Measurements from ENCODE around the gene CIAO3. TPM values are rescaled to one million over a fixed set of nuclear protein-coding genes. Genes with fewer than 3 reads are reported as not detected.
A peak's percentile ranks its signal among the peaks of the same experiment; 100 is the strongest.

Gene CIAO3
- total RNA-seq, 1 donor from 2014 or later: 34.5 TPM

DNA sequence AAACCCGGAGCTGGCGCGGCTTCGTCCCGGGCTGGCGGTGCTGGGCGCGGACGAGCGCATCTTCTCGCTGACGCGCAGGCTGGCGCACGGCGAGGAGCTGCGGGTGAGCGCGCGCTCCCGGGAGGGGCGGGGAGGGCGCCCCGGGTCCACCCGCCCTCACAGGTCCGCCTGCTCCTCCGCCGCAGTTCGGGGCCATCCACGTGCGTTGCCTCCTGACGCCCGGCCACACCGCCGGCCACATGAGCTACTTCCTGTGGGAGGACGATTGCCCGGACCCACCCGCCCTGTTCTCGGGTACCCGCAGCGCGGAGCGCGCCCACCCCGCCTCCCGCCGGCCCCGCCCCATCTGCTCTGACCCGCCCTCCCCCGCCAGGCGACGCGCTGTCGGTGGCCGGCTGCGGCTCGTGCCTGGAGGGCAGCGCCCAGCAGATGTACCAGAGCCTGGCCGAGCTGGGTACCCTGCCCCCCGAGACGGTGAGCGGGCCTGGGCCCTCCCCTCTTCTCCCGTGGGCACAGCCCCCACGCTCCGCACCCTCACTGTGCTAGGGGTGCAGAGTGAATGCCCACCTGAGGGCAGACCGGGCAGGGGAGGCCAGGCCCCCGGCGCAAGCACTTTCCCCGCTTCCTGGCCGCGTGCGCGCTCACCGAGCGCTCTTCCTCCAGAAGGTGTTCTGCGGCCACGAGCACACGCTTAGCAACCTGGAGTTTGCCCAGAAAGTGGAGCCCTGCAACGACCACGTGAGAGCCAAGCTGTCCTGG, 12.5 kb downstream of the CIAO3 start:
- DNase-seq (ENCODE audit: low read depth): no peak
- Histone ChIP-seq H3K36me3 (ENCODE audit: control insufficient read depth, insufficient read depth, low read length) (peaks cover under 1% of the 10 kb centered on the region), H3K4me3 (ENCODE audit: low read depth, low read length) (peak overlapping the region; percentile 65), H3K27me3 (ENCODE audit: control insufficient read depth, insufficient read depth, low read length) (no peaks in the 10 kb centered on the region)
- TF ChIP-seq, protein P1, sequence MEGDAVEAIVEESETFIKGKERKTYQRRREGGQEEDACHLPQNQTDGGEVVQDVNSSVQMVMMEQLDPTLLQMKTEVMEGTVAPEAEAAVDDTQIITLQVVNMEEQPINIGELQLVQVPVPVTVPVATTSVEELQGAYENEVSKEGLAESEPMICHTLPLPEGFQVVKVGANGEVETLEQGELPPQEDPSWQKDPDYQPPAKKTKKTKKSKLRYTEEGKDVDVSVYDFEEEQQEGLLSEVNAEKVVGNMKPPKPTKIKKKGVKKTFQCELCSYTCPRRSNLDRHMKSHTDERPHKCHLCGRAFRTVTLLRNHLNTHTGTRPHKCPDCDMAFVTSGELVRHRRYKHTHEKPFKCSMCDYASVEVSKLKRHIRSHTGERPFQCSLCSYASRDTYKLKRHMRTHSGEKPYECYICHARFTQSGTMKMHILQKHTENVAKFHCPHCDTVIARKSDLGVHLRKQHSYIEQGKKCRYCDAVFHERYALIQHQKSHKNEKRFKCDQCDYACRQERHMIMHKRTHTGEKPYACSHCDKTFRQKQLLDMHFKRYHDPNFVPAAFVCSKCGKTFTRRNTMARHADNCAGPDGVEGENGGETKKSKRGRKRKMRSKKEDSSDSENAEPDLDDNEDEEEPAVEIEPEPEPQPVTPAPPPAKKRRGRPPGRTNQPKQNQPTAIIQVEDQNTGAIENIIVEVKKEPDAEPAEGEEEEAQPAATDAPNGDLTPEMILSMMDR (IDR thresholded peaks at IDR 0.05; ENCODE audit: insufficient read depth, low read length, poor library complexity, severe bottlenecking): no peak

DNA sequence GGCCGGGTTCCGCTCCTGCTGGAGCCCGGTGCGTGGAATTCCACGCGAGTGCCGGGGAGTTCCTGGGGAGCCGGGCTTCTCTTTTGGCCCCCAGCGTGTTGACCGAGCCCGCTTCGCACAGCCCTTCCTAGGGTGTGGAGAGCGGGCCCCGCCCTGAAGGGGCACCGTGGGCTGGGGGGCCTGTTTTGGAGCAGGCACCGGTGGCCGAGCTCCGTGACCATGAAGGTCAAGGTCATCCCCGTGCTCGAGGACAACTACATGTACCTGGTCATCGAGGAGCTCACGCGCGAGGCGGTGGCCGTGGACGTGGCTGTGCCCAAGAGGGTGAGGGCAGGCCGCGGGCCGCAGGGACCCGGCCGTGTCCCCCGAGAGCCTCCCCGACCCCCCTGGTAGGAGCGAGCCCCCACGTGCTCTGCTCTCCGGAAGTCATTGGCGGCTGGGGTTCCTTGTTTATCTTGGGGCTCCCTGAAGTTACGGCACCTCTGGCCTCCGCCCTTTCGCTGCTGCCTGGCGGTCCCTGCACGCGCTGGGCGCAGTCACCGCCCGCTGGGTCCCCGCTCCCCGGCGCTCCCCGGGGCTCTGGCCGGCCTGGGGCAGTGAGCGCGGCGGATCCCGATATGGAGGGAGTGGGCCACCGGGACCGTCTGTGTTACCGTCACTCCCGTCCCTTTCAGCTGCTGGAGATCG, 13.4 kb downstream of the CIAO3 start:
- no peaks in the 10 kb centered on the region for H3K27me3 ChIP-seq (ENCODE audit: control insufficient read depth, insufficient read depth, low read length)
- TF ChIP-seq, protein P1 (IDR thresholded peaks at IDR 0.05; ENCODE audit: insufficient read depth, low read length, poor library complexity, severe bottlenecking): no peak
- peak overlapping the region; percentile 65 for H3K4me3 ChIP-seq (ENCODE audit: low read depth, low read length)
- no peaks in the 10 kb centered on the region for H3K36me3 ChIP-seq (ENCODE audit: control insufficient read depth, insufficient read depth, low read length)
- no peak for DNase-seq (ENCODE audit: low read depth)

DNA sequence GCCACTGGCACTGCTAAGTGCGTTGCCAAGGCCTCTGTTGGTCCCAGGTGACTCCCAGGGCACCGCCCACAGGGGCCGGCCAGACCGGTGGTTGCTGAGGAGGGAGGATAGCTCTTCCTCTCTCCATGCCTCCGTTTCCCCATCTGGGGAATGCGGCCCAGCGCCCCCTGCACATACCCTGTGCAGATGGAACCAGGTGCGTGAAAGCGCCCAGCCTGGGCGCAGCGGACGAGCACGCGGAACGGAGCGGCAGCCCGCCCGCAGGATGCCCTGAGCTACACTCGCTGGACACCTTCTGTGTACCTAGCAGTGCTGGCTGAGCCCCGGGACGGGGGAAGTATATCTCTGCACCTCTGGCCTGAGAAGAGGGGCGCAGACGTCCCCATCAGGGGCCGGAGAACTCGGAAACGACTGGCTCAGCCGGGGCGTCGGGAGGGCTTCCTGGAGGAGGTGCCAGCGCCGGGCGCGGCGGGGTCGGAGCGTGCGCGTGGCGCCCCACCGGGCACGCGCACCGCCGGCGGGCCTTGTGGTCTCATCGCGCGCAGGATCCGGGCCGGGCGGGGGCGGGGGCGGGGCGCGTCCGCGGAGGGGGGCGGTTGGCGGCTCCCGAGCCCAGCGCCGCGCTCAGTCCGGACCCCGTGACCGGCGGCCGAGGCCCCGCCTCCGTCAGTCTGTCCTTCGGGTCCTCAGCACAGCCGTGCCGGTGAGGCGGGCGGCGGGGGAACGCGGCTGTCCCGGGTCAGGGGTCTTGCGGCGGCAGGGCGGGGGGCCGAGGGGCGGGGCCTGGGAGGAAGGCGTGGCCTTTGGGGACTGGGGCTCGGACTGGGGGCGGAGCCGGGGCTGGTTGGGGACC, 14.1 kb downstream of the CIAO3 start, which contains the start of the genes CCDC78 and HAGHL:
Gene CCDC78, minus strand, starts transcription at position 6 of the 853 bp plus-strand sequence. CDS start 76 bp downstream, outside the sequence.
Gene HAGHL, plus strand, starts transcription at position 669 of the 853 bp plus-strand sequence. CDS start 404 bp downstream, outside the sequence.
- DNase-seq (ENCODE audit: low read depth): no peak
- H3K4me3 ChIP-seq (ENCODE audit: low read depth, low read length): peak within 1 kb of the TSS; percentile 65

DNA sequence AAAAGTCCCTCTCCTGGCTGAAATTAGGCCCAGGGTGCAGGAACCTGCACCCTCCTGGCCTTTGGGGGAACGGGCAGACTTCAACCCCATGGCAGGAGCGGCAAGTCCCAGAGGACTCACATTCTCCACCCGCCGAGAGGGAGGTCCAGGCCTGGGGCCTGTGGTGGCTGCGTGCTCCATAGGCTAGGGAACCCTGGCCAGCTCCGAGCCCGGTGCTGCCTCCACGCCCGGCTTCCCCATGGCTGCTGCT, 14.7 kb downstream of the CIAO3 start:
- Histone ChIP-seq H3K36me3 (ENCODE audit: control insufficient read depth, insufficient read depth, low read length) (no peaks in the 10 kb centered on the region), H3K4me3 (ENCODE audit: low read depth, low read length) (no peak overlapping the region), H3K27me3 (ENCODE audit: control insufficient read depth, insufficient read depth, low read length) (no peaks in the 10 kb centered on the region)
- TF ChIP-seq, protein P1 (IDR thresholded peaks at IDR 0.05; ENCODE audit: insufficient read depth, low read length, poor library complexity, severe bottlenecking): no peak
- DNase-seq (ENCODE audit: low read depth): no peak

More for the DNA sequence above, 14.1 kb downstream of the CIAO3 start, which contains the start of the genes CCDC78 and HAGHL:
- Histone ChIP-seq H3K36me3 (ENCODE audit: control insufficient read depth, insufficient read depth, low read length) (no peaks in the 10 kb centered on the region), H3K27me3 (ENCODE audit: control insufficient read depth, insufficient read depth, low read length) (no peaks in the 10 kb centered on the region)
- TF ChIP-seq, protein P1 (IDR thresholded peaks at IDR 0.05; ENCODE audit: insufficient read depth, low read length, poor library complexity, severe bottlenecking): no peak

DNA sequence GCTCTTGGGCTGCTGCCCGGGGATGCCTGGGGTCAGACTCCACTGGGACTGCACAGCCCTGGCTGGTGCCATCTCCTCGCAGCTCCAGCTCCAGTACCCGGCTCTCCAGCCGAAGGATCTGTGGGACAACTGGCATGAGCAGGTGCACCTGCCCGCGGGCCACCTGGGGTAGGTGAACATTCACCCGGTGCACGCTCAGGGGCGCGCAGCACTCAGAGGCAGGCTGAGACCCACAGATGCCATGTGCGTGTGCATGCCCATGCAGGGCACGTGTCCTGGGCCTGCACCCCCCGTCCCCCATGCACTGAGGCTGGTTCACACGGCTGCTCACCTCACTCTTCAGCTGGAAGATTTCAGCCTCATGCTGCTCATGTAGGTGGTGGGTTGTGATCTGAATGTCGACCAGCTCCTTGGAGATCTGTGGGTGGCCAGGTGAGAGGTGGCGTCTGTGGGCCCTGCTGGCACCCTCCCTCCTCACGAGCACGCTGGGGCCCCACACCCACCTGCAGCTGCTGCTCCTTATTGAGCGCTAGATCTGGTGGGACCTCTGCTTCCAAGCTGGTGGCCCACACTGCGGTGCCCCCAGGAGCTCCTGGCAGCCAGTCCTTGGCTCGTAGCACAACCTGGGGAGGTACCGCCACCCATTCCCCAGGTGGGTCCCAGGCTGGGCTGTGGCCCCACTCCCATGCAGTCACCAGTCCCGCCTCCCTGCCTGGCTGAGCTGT, 15.2 kb downstream of the CIAO3 start:
- no peak overlapping the region for H3K4me3 ChIP-seq (ENCODE audit: low read depth, low read length)
- no peaks in the 10 kb centered on the region for H3K36me3 ChIP-seq (ENCODE audit: control insufficient read depth, insufficient read depth, low read length)
- TF ChIP-seq, protein P1 (IDR thresholded peaks at IDR 0.05; ENCODE audit: insufficient read depth, low read length, poor library complexity, severe bottlenecking): no peak
- no peaks in the 10 kb centered on the region for H3K27me3 ChIP-seq (ENCODE audit: control insufficient read depth, insufficient read depth, low read length)
- DNase-seq (ENCODE audit: low read depth): no peak
